MM.1S (cell line): ENCODE measurements around the gene C12orf60.

ENCODE experiments used
- EZH2 ChIP-seq: fragments of 300-600 bp; sonication (generic); optimal IDR thresholded peaks from 2 replicates; pipeline ENCODE3; 2017; ENCODE audit warnings: low read depth, mild to moderate bottlenecking, antibody characterized with exemption, low read length, mixed read lengths
- EZH2phosphoT487 ChIP-seq: fragments of 300-600 bp; sonication (generic); IDR thresholded peaks from 2 replicates; pipeline ENCODE4 v1.6.1; 2018; ENCODE audit warnings: antibody characterized with exemption, low read length
- TF ChIP-seq, protein P1 (sequence below): fragments of 300-600 bp; sonication (generic); IDR thresholded peaks from 2 replicates; pipeline ENCODE4 v1.5.1; 2016; ENCODE audit warnings: antibody characterized with exemption, low read length, mixed read lengths

DNA sequence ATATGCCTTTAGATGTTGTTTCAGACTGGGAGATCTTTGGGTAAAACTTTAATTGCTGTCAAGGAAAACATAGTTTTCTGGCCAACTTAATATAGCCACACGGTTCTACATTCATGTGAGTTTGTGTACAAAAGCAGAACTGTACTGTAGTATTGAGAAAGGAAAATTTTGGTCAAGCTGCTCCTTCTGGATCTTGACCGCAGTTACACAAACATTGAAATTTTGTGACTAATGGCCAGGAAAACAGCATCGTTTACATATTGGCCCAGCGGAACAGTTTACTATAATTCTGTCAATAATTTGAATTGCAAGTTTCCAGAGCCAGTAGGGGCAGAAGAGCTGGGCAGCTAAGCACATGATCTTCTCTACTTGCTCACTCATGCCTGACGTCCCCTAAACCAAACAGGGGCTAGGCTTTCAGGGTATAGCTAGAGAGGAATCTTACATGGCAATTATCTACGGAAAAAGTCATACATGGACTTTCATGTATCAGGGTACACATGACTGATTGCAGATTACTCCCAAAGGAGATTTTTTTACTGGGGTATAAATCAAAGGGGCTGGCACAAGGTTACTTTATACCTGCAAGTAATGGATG is 51.2 kb downstream of the C12orf60 start:
- TF ChIP-seq, protein P1, sequence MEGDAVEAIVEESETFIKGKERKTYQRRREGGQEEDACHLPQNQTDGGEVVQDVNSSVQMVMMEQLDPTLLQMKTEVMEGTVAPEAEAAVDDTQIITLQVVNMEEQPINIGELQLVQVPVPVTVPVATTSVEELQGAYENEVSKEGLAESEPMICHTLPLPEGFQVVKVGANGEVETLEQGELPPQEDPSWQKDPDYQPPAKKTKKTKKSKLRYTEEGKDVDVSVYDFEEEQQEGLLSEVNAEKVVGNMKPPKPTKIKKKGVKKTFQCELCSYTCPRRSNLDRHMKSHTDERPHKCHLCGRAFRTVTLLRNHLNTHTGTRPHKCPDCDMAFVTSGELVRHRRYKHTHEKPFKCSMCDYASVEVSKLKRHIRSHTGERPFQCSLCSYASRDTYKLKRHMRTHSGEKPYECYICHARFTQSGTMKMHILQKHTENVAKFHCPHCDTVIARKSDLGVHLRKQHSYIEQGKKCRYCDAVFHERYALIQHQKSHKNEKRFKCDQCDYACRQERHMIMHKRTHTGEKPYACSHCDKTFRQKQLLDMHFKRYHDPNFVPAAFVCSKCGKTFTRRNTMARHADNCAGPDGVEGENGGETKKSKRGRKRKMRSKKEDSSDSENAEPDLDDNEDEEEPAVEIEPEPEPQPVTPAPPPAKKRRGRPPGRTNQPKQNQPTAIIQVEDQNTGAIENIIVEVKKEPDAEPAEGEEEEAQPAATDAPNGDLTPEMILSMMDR: no peak
- no peak for TF ChIP-seq EZH2phosphoT487
- no peak for TF ChIP-seq EZH2
